ENCODE results near the gene CENPVL1. TPM values are rescaled to one million over a fixed set of nuclear protein-coding genes. Genes with fewer than 3 reads are reported as not detected.

The CENPVL1 gene
- total RNA-seq, result not detected in 2 replicates

GRCh38 chrX:51710277-51711164 lies at the start of gene CENPVL1:
TSS of gene CENPVL1 (plus strand) at chrX:51710512. CDS start at chrX:51710512, 0 bp downstream.

GRCh38 chrX:51682720-51683062 lies 27.6 kb upstream of the CENPVL1 start, which contains the start of gene CENPVL2:
TSS of gene CENPVL2 (minus strand) at chrX:51682831. CDS start at chrX:51682831, 0 bp downstream.

GRCh38 chrX:51743179-51743957 lies 33.1 kb downstream of the CENPVL1 start, which contains the start of gene GSPT2:
TSS of gene GSPT2 (plus strand) at chrX:51743442. CDS start at chrX:51743627, 185 bp downstream.

Other genes with a start within 250 kb of the CENPVL1 start
- gene NUDT11, start 213.9 kb upstream of the CENPVL1 start, total RNA-seq, result 1.1 and 1.2 TPM in 2 replicates
- not detected in 2 replicates for gene CENPVL3, start 91.6 kb upstream of the CENPVL1 start, total RNA-seq
- not detected in 2 replicates for gene CENPVL2, start 27.7 kb upstream of the CENPVL1 start, total RNA-seq
- 3.1 and 5.4 TPM in 2 replicates for gene GSPT2, start 32.9 kb downstream of the CENPVL1 start, total RNA-seq
- gene MAGED1, start 183.1 kb downstream of the CENPVL1 start, total RNA-seq, result 35.5 and 70.2 TPM in 2 replicates

All from bladder microvascular endothelial cell (primary cell).